Suppressor macrophage treated with lipopolysaccharide for 1 hour (primary cell): Measurements from ENCODE around the gene WNT8A.
"Not testable (repeated sequence)": the region's sequence is repeated elsewhere in the genome, so short reads cannot be mapped to it uniquely, and the experiment has no call there.

ENCODE experiments used
- DNase-seq, 3 donors: peaks; one replicate each; pipeline ENCODE4 v3.0.0-alpha.2; 2020 to 2022

WNT8A gene

GRCh38 chr5:138083702-138084101 lies at the start of gene WNT8A:
Gene WNT8A, plus strand, starts transcription at chr5:138084033. Its CDS starts 95 bp downstream, at chr5:138084128.
- DNase-seq, result no peak

GRCh38 chr5:138035605-138036537 lies 48.0 kb upstream of the WNT8A start:
- DNase-seq, result peak; percentile 86 to 95 (median 93)

GRCh38 chr5:138037271-138037670 lies 46.6 kb upstream of the WNT8A start:
- no peak for DNase-seq

GRCh38 chr5:138037907-138038633 lies 45.8 kb upstream of the WNT8A start:
- DNase-seq, result no peak

- no peak for DNase-seq
Observed at GRCh38 chr5:138038826-138039225, 45.0 kb upstream of the WNT8A start.

- not testable (repeated sequence) for DNase-seq
Observed at GRCh38 chr5:138045283-138045682, 38.5 kb upstream of the WNT8A start.

GRCh38 chr5:138051441-138052296 lies 32.2 kb upstream of the WNT8A start:
- no peak for DNase-seq

GRCh38 chr5:138052718-138053117 lies 31.1 kb upstream of the WNT8A start:
- not testable (repeated sequence) for DNase-seq

- DNase-seq, result no peak
Observed at GRCh38 chr5:138053554-138053953, 30.3 kb upstream of the WNT8A start.

GRCh38 chr5:138054206-138054605 lies 29.6 kb upstream of the WNT8A start:
- DNase-seq, result no peak

- DNase-seq, result no peak
Observed at GRCh38 chr5:138054847-138055558, 28.8 kb upstream of the WNT8A start.

GRCh38 chr5:138064526-138064925 lies 19.3 kb upstream of the WNT8A start:
- no peak for DNase-seq

GRCh38 chr5:138065102-138065501 lies 18.7 kb upstream of the WNT8A start:
- no peak for DNase-seq

GRCh38 chr5:138067945-138068344 lies 15.9 kb upstream of the WNT8A start:
- DNase-seq, result no peak

GRCh38 chr5:138068742-138069600 lies 14.9 kb upstream of the WNT8A start:
- peak; percentile 82 to 91 (median 90) for DNase-seq

GRCh38 chr5:138070026-138070425 lies 13.8 kb upstream of the WNT8A start:
- DNase-seq, result not testable (repeated sequence)

GRCh38 chr5:138077064-138077696 lies 6.7 kb upstream of the WNT8A start:
- peak; percentile 71 to 81 (median 73) for DNase-seq

- no peak for DNase-seq
Observed at GRCh38 chr5:138078006-138078643, 5.7 kb upstream of the WNT8A start.

GRCh38 chr5:138082033-138082432 lies 1.8 kb upstream of the WNT8A start:
- no peak for DNase-seq

GRCh38 chr5:138091685-138092084 lies 7.9 kb downstream of the WNT8A start:
- DNase-seq, result no peak
